ENCODE measurements around the gene POTEJ. TPM values are rescaled to one million over a fixed set of nuclear protein-coding genes. Genes with fewer than 3 reads are reported as not detected.
"Not testable (repeated sequence)": the region's sequence is repeated elsewhere in the genome, so short reads cannot be mapped to it uniquely, and the experiment has no call there.

Gene POTEJ
- total and polyA plus RNA-seq, 3 donors from 2014 or later: 6.0 to 76.1 (median 17.2) TPM

GRCh38 chr2:130693474-130693873, 82.2 kb downstream of the POTEJ start:
- peak in 1 of 3 experiments; percentile 43 for TF ChIP-seq CTCF (IDR thresholded peaks at IDR 0.05)
- intact Hi-C loops (cut with DNase I; ENCODE audit: low total_unique reads); H3K36me3 ChIP-seq (ENCODE audit: low read depth, missing control alignments); H3K9me3 ChIP-seq; H3K27ac ChIP-seq; H3K27me3 ChIP-seq; H3K4me1 ChIP-seq: not testable (repeated sequence)
- peak; percentile 62 for DNase-seq
- 0% methylated on average over 2 of the region's 37 CpGs; no CpG with 5 or more reads in 1 of the 2 donors for WGBS, 2 donors
- peak overlapping the region in 1 of 2 donors; percentile 24 for H3K4me3 ChIP-seq

DNA sequence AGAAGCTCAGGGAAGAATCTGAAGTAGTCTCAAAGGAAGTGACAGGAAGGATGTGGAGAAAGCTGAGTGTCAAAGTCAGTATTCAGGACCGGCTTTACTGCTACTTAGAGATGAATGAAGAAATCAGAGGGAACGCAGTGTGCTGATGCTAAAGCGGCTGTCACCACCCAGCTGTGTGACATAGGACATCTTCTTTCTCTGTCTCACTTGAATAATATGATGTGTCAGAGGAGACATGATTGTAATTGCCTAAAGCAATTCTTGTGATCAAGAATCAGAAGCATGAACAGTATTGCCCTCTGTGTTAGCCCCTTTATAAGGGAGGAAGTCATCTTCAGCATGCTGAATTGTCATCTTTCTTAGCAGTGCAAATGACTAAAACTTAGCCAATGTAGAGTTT, 92.0 kb downstream of the POTEJ start:
- H3K36me3 ChIP-seq (ENCODE audit: low read depth, missing control alignments); H3K27me3 ChIP-seq; H3K27ac ChIP-seq; intact Hi-C loops (cut with DNase I; ENCODE audit: low total_unique reads); H3K9me3 ChIP-seq; DNase-seq; H3K4me3 ChIP-seq; H3K4me1 ChIP-seq: not testable (repeated sequence)
- WGBS, 2 donors: 67 to 70% methylated on average over 3 of the region's 3 CpGs

Small RNAs within 50 kb of the gene (small RNA-seq; reads per million reads assigned to genes)
- 0 reads per million in 2 donors for gene RF00017
- gene RNU6-848P: 0 reads per million in 2 donors

Other genes with a start within 250 kb of the POTEJ start
- gene POTEI, start 102.1 kb upstream of the POTEJ start, total RNA-seq: 10 to 100 TPM; 38.7 to 76.1 TPM
- gene POTEI, start 102.1 kb upstream of the POTEJ start, polyA plus RNA-seq (ENCODE audit: insufficient read depth, low read depth, low replicate concordance): 11.3 TPM
- gene CFC1B, start 90.2 kb upstream of the POTEJ start, total RNA-seq: not detected
- gene CFC1B, start 90.2 kb upstream of the POTEJ start, polyA plus RNA-seq (ENCODE audit: insufficient read depth, low read depth, low replicate concordance): not detected
- 1 to 10 TPM; 2.0 to 2.3 TPM for gene CFC1, start 11.9 kb upstream of the POTEJ start, total RNA-seq
- not detected for gene CFC1, start 11.9 kb upstream of the POTEJ start, polyA plus RNA-seq (ENCODE audit: insufficient read depth, low read depth, low replicate concordance)
- under 1 TPM; 0.68 to 0.79 TPM for gene GPR148, start 117.6 kb downstream of the POTEJ start, total RNA-seq
- gene GPR148, start 117.6 kb downstream of the POTEJ start, polyA plus RNA-seq (ENCODE audit: insufficient read depth, low read depth, low replicate concordance): not detected
- 1 to 10 TPM; 3.0 to 3.5 TPM for gene AMER3, start 144.1 kb downstream of the POTEJ start, total RNA-seq
- gene AMER3, start 144.1 kb downstream of the POTEJ start, polyA plus RNA-seq (ENCODE audit: insufficient read depth, low read depth, low replicate concordance): 0.99 TPM
- gene ARHGEF4, start 225.5 kb downstream of the POTEJ start, total RNA-seq: 10 to 100 TPM; 36.3 to 37.4 TPM
- 18.0 TPM for gene ARHGEF4, start 225.5 kb downstream of the POTEJ start, polyA plus RNA-seq (ENCODE audit: insufficient read depth, low read depth, low replicate concordance)